Suprapubic skin (tissue), 4 donors: ENCODE measurements around the gene AKT1.

Experiments
- EP300 ChIP-seq: sonication (generic); formaldehyde crosslinking; IDR thresholded peaks from one replicate; pipeline ENCODE4 v1.6.1; 2017; ENCODE audit warnings: antibody characterized with exemption
- POLR2A ChIP-seq, 2 donors: fragments of 450-650 bp; IDR thresholded peaks; one replicate each; pipeline ENCODE4 v1.6.1; 2017; ENCODE audit warnings: antibody characterized with exemption in 2 of 2, mild to moderate bottlenecking in 2 of 2, moderate library complexity in 2 of 2
- POLR2AphosphoS5 ChIP-seq, 3 donors: sonication (generic); formaldehyde crosslinking; IDR thresholded peaks; one replicate each; pipeline ENCODE4 v1.6.1; 2017; ENCODE audit warnings: antibody characterized with exemption in 3 of 3
- TF ChIP-seq, protein P1 (sequence below), 2 donors: fragments of 200-600 bp in 1 of 2; fragments of 450-650 bp in 1 of 2; sonication (generic) in 1 of 2; IDR thresholded peaks; one replicate each; pipeline ENCODE4 v1.5.1; 2016 to 2019; ENCODE audit warnings: antibody characterized with exemption in 2 of 2, mild to moderate bottlenecking in 1 of 2, moderate library complexity in 1 of 2

DNA sequence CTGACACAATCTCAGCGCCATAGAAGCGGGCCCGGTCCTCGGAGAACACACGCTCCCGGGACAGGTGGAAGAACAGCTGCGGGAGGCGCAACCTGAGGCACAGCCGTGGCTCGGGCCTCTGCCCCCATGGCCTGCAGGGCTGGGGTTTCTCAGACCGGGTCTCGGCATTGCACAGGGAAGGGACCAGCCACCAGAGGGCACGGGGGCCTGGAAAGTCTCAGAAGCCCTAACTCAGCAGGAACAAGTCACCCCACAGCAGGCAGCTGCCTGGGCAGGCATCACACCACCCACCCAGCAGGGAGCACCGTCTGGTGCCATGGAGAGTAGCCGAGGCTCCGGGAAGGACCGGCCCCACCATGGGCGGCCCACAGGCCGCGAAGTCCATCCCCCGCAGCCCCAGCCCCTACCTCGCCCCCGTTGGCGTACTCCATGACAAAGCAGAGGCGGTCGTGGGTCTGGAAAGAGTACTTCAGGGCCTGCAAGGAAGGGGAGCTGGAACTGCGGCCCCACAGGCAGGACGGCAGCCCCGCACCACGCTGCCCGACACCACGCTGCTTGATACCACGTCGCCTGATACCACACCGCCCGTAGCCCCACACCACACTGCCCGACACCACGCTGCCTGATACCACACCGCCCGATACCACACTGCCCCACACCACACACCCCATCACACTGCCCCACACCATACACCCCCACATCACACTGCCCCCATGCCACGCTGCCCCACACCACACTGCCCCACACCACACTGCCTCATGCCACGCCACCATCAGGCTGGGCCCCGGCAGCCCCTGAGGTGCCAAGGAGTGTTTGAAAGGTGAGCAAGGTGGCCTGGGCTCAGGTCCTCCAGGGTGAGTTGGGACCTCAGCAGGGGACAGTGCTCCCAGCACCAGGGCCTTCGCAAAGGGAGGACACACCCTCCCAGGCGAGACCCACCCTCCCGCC lies 21.8 kb downstream of the AKT1 start:
- TF ChIP-seq, protein P1, sequence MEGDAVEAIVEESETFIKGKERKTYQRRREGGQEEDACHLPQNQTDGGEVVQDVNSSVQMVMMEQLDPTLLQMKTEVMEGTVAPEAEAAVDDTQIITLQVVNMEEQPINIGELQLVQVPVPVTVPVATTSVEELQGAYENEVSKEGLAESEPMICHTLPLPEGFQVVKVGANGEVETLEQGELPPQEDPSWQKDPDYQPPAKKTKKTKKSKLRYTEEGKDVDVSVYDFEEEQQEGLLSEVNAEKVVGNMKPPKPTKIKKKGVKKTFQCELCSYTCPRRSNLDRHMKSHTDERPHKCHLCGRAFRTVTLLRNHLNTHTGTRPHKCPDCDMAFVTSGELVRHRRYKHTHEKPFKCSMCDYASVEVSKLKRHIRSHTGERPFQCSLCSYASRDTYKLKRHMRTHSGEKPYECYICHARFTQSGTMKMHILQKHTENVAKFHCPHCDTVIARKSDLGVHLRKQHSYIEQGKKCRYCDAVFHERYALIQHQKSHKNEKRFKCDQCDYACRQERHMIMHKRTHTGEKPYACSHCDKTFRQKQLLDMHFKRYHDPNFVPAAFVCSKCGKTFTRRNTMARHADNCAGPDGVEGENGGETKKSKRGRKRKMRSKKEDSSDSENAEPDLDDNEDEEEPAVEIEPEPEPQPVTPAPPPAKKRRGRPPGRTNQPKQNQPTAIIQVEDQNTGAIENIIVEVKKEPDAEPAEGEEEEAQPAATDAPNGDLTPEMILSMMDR (IDR thresholded peaks at IDR 0.05): no peak
- no peak for TF ChIP-seq POLR2A (IDR thresholded peaks at IDR 0.05)
- no peak for TF ChIP-seq POLR2AphosphoS5 (IDR thresholded peaks at IDR 0.05)
- TF ChIP-seq EP300: no peak
